Sciatic nerve (tissue), 2 donors: Measurements from ENCODE around the gene DDAH2. TPM values are rescaled to one million over a fixed set of nuclear protein-coding genes. Genes with fewer than 3 reads are reported as not detected.

Experiments
- ATAC-seq: fragments of 200-7000 bp; cut with Tn5 transposase; one replicate; pipeline ENCODE4 v1.9.1; 2020; ENCODE audit warnings: mild to moderate bottlenecking, moderate library complexity
- DNase-seq: peaks from one replicate; pipeline ENCODE4 v3.0.0-alpha.2; 2020; ENCODE audit warnings: low spot score
- intact Hi-C: fragments of 100-400 bp; cut with DNase I; formaldehyde crosslinking; loops from one replicate; pipeline ENCODE4 v1.14.2; 2022
- microRNA-seq: library from miRNA; unstranded; fragments of <30 nt; microRNA quantifications from one replicate; pipeline ENCODE4 v1.2.0, GENCODE V29; 2020
- total RNA-seq: library from RNA; stranded (reverse); fragmentation: NEBNext Ultra II Directional; extraction: Animal tissue kit (Norgen Biotek cat#: 25700); gene quantifications from one replicate; pipeline ENCODE4 v1.2.1, GENCODE V29; 2021
- donor health status: DM: no; HTN: no; CAD: no.
- donor health status: DM: no; HTN: no; CAD: no.

Gene DDAH2
- total RNA-seq, 1 donor from 2014 or later, result 124 TPM

GRCh38 chr6:31680226-31681134 is 48.6 kb downstream of the DDAH2 start, which contains the start of gene LY6G5C:
TSS of gene LY6G5C (minus strand) at chr6:31681067. CDS start at chr6:31680373, 694 bp downstream.
- DNase-seq (peak; percentile 90), ATAC-seq (peak; percentile 84)
- intact Hi-C loops, result loop anchor here (10.0 kb wide), 1 partner anchor 154 kb away; no protein-coding TSS in a partner anchor

- DNase-seq (no peak), ATAC-seq (no peak)
- intact Hi-C loops, result no loop called here
These were observed 51.1 kb downstream of the DDAH2 start for GRCh38 chr6:31677955-31678354.

Small RNAs within 50 kb of the gene (microRNA-seq; reads per million reads assigned to microRNA genes)
- gene MIR4646, result 2.5 reads per million

Other genes with a start within 250 kb of the DDAH2 start
- 2.9 TPM for gene MICB, start 231.2 kb downstream of the DDAH2 start, total RNA-seq
- gene MCCD1, start 200.3 kb downstream of the DDAH2 start, total RNA-seq, result not detected
- 258 TPM for gene DDX39B, start 187.3 kb downstream of the DDAH2 start, total RNA-seq
- gene ATP6V1G2, start 182.7 kb downstream of the DDAH2 start, total RNA-seq, result 4.8 TPM
- 23.0 TPM for gene NFKBIL1, start 181.7 kb downstream of the DDAH2 start, total RNA-seq
- 0.27 TPM for gene LTA, start 157.0 kb downstream of the DDAH2 start, total RNA-seq
- gene TNF, start 153.7 kb downstream of the DDAH2 start, total RNA-seq, result 0.40 TPM
- 4.0 TPM for gene LTB, start 146.9 kb downstream of the DDAH2 start, total RNA-seq
- gene LST1, start 143.0 kb downstream of the DDAH2 start, total RNA-seq, result 17.7 TPM
- 1.1 TPM for gene NCR3, start 136.3 kb downstream of the DDAH2 start, total RNA-seq
- 50.6 TPM for gene AIF1, start 114.1 kb downstream of the DDAH2 start, total RNA-seq
- gene PRRC2A, start 108.6 kb downstream of the DDAH2 start, total RNA-seq, result 166 TPM
- gene BAG6, start 76.6 kb downstream of the DDAH2 start, total RNA-seq, result 201 TPM
- gene APOM, start 73.4 kb downstream of the DDAH2 start, total RNA-seq, result 0.53 TPM
- 14.5 TPM for gene C6orf47, start 68.5 kb downstream of the DDAH2 start, total RNA-seq
- 16.7 TPM for gene GPANK1, start 64.3 kb downstream of the DDAH2 start, total RNA-seq
- 116 TPM for gene CSNK2B, start 63.2 kb downstream of the DDAH2 start, total RNA-seq
- 20.4 TPM for gene LY6G5B, start 59.3 kb downstream of the DDAH2 start, total RNA-seq
- 2.1 TPM for gene LY6G5C, start 48.2 kb downstream of the DDAH2 start, total RNA-seq
- gene ABHD16A, start 26.0 kb downstream of the DDAH2 start, total RNA-seq, result 46.0 TPM
- not detected for gene LY6G6F, start 22.4 kb downstream of the DDAH2 start, total RNA-seq
- not detected for gene LY6G6D, start 14.0 kb downstream of the DDAH2 start, total RNA-seq
- 0.71 TPM for gene LY6G6C, start 7.6 kb downstream of the DDAH2 start, total RNA-seq
- gene MPIG6B, start 5.9 kb downstream of the DDAH2 start, total RNA-seq, result 0.62 TPM
- gene CLIC1, start 7.2 kb upstream of the DDAH2 start, total RNA-seq, result 239 TPM
- 21.2 TPM for gene MSH5, start 10.7 kb upstream of the DDAH2 start, total RNA-seq
- 4.9 TPM for gene SAPCD1, start 33.4 kb upstream of the DDAH2 start, total RNA-seq
- 0.94 TPM for gene VWA7, start 48.0 kb upstream of the DDAH2 start, total RNA-seq
- gene VARS1, start 66.5 kb upstream of the DDAH2 start, total RNA-seq, result 42.3 TPM
- 30.1 TPM for gene LSM2, start 77.7 kb upstream of the DDAH2 start, total RNA-seq
- gene HSPA1L, start 86.0 kb upstream of the DDAH2 start, total RNA-seq, result 2.8 TPM
- 195 TPM for gene HSPA1A, start 86.2 kb upstream of the DDAH2 start, total RNA-seq
- gene HSPA1B, start 98.4 kb upstream of the DDAH2 start, total RNA-seq, result 181 TPM
- gene NEU1, start 133.5 kb upstream of the DDAH2 start, total RNA-seq, result 22.1 TPM
- gene SLC44A4, start 149.7 kb upstream of the DDAH2 start, total RNA-seq, result 2.1 TPM
- gene EHMT2, start 168.4 kb upstream of the DDAH2 start, total RNA-seq, result 49.4 TPM
- 8.4 TPM for gene ZBTB12, start 172.8 kb upstream of the DDAH2 start, total RNA-seq
- 25.0 TPM for gene C2, start 198.4 kb upstream of the DDAH2 start, total RNA-seq
- gene CFB, start 216.8 kb upstream of the DDAH2 start, total RNA-seq, result 72.6 TPM
- gene NELFE, start 229.7 kb upstream of the DDAH2 start, total RNA-seq, result 55.1 TPM
- 60.0 TPM for gene SKIC2, start 229.9 kb upstream of the DDAH2 start, total RNA-seq
- 23.0 TPM for gene DXO, start 242.8 kb upstream of the DDAH2 start, total RNA-seq